PC-9 (cell line): ENCODE results near the gene PRRX2. TPM values are rescaled to one million over a fixed set of nuclear protein-coding genes. Genes with fewer than 3 reads are reported as not detected.

ENCODE experiments used
- BruUV-seq: library from RNA; stranded (reverse); fragments of 400-500 nt; replicated peaks from 2 replicates; lab custom pipeline; 2021; lab: Mats Ljungman, UMichigan
- CTCF ChIA-PET: fragments of 300-600 bp; sonication (Branson Sonifier 250); formaldehyde crosslinking; loops from one replicate; lab custom pipeline; 2022; ENCODE audit warnings: antibody characterized with exemption; lab: Charles Lee
- POLR2A ChIA-PET: fragments of 300-600 bp; sonication (Branson Sonifier 250); formaldehyde crosslinking; loops from one replicate; lab custom pipeline; 2022; ENCODE audit warnings: antibody characterized with exemption; ENCODE audit not compliant: unreplicated experiment; lab: Charles Lee
- DNase-seq, 2 experiments: peaks; one replicate each; pipeline versions ENCODE4 v3.0.0 to v3.0.0-alpha.2; 2015 to 2022; ENCODE audit warnings: mixed read lengths in 1 of 2
- H2AFZ ChIP-seq: fragments of 200-600 bp; sonication (generic); 2 replicates; pipeline ENCODE4 v1.8.1; 2017; ENCODE audit warnings: antibody characterized with exemption
- H3F3A ChIP-seq: fragments of 200-600 bp; sonication (generic); 2 replicates; pipeline ENCODE4 v1.8.1; 2017; ENCODE audit warnings: antibody characterized with exemption, mild to moderate bottlenecking, low read depth; ENCODE audit not compliant: insufficient read depth
- H3K27ac ChIP-seq: fragments of 200-600 bp; sonication (generic); 2 replicates; pipeline ENCODE4 v1.6.1; 2016; ENCODE audit warnings: mixed run types
- H3K27me3 ChIP-seq: fragments of 200-600 bp; sonication (generic); 2 replicates; pipeline ENCODE4 v1.6.1; 2016; ENCODE audit warnings: low read depth, mixed run types; ENCODE audit not compliant: insufficient read depth
- H3K36me3 ChIP-seq: fragments of 200-600 bp; sonication (generic); 2 replicates; pipeline ENCODE4 v1.6.1; 2016; ENCODE audit warnings: low read depth, mixed run types
- H3K4me1 ChIP-seq: fragments of 200-600 bp; sonication (generic); replicated peaks from 2 replicates; pipeline ENCODE4 v1.6.1; 2016; ENCODE audit warnings: mixed run types; ENCODE audit not compliant: insufficient read depth
- H3K4me2 ChIP-seq: fragments of 200-600 bp; sonication (generic); 2 replicates; pipeline ENCODE4 v1.6.1; 2017; ENCODE audit warnings: mixed run types
- H3K4me3 ChIP-seq: fragments of 200-600 bp; sonication (generic); 2 replicates; pipeline ENCODE4 v1.6.1; 2016; ENCODE audit warnings: mixed run types
- H3K79me2 ChIP-seq: fragments of 200-600 bp; sonication (generic); 2 replicates; pipeline ENCODE4 v1.6.1; 2017; ENCODE audit warnings: low read depth, mixed run types
- H3K9me2 ChIP-seq: fragments of 200-600 bp; sonication (generic); 2 replicates; pipeline ENCODE4 v1.8.1; 2017; ENCODE audit warnings: mild to moderate bottlenecking; ENCODE audit not compliant: insufficient read depth
- H3K9me3 ChIP-seq: fragments of 200-600 bp; sonication (generic); 2 replicates; pipeline ENCODE4 v1.8.1; 2016; ENCODE audit warnings: low read depth; ENCODE audit not compliant: insufficient read depth
- H4K20me1 ChIP-seq: fragments of 200-600 bp; sonication (generic); 2 replicates; pipeline ENCODE4 v1.8.1; 2017; ENCODE audit not compliant: insufficient read depth
- CTCF ChIP-seq: fragments of 200-600 bp; sonication (generic); conservative IDR thresholded peaks from 2 replicates; pipeline ENCODE4 v1.6.1; 2017; ENCODE audit warnings: mixed run types, antibody characterized with exemption, mild to moderate bottlenecking, moderate library complexity
- EZH2 ChIP-seq: fragments of 200-600 bp; sonication (generic); IDR thresholded peaks from 2 replicates; pipeline ENCODE4 v1.8.0; 2017; ENCODE audit warnings: antibody characterized with exemption, low read depth
- intact Hi-C: fragments of 100-400 bp; cut with micrococcal nuclease; formaldehyde crosslinking; loops from one replicate; pipeline ENCODE4 v1.10.0; 2022; ENCODE audit not compliant: unreplicated experiment
- total RNA-seq: library from RNA; stranded (reverse); gene quantifications from 2 replicates; pipeline ENCODE4 v1.2.3, GENCODE V29; 2021

PRRX2 gene
- total RNA-seq, 1 experiment from 2014 or later = 0.98 TPM

DNA sequence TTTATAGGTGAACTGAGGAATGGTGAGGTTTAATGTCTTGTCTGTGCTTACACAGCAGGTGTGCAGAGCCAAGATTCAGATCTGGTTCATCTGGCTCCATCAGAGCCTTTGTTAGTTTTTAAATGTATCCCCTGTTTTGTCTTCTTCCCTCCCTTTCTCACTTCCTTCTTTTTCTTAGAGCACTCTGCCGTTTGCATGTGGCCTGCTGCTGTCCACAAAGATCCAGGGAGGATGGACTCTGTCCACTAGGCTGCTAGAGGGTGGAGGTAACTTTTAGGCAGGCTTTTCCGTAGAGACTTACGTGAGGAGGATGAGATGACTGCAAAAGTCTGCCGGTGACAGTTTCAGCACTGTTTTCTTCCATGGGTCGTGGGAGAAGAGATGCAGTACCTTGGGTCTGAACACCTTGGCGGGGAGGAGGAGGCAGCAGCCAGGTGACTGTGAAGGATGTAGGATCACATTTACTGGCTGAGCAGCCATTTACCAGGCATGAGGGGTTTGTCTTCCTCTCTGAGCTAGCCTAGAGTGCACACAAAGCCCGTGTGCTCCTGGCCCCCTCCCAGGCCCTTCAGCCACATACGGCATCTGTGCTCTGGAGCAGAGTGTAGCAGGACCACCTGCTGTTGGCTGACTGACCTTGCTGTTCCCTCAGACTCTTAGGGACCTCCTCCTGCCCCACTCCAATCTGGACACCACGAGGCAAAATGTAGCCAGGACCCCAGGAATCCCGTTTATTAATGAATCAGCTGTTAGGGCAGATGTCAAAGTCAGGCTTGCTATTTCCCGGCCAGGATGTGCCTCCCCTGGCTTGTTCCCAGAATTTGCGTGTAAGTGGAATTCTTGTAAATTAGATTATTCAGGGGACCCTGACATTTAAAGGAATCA is 37.6 kb upstream of the PRRX2 start:
- H3K27me3 ChIP-seq = no peaks in the 10 kb centered on the region
- ChIA-PET CTCF (interaction anchor here (0.6 to 2.2 kb wide), 3 partner anchors 94 to 496 kb away, joined by 3 to 9 read pairs (median 6); no protein-coding TSS in a partner anchor), POLR2A (interaction anchor here (0.6 to 0.8 kb wide), 4 partner anchors 8 to 992 kb away, joined by 4 to 10 read pairs (median 5); no protein-coding TSS in a partner anchor)
- BruUV-seq = no TSS peak
- peak overlapping the region; percentile 99 for H3K4me3 ChIP-seq
- H4K20me1 ChIP-seq = peaks cover 65% of the 10 kb centered on the region
- H3K36me3 ChIP-seq = no peaks in the 10 kb centered on the region; the same call in 1 of the 2 replicates
- intact Hi-C loops = no loop called here
- TF ChIP-seq EZH2 = no peak
- no peak for TF ChIP-seq CTCF
- H3K9me3 ChIP-seq = no peaks in the 10 kb centered on the region
- no peak overlapping the region for H2AFZ ChIP-seq
- H3K4me2 ChIP-seq = peak overlapping the region; percentile 85
- no peak overlapping the region for H3K27ac ChIP-seq
- H3F3A ChIP-seq = peaks cover 25% of the 10 kb centered on the region
- H3K4me1 ChIP-seq = peaks cover 32% of the 10 kb centered on the region
- no peak for DNase-seq
- no peaks in the 10 kb centered on the region for H3K9me2 ChIP-seq
- H3K79me2 ChIP-seq = peaks cover 68% of the 10 kb centered on the region

GRCh38 chr9:129628709-129629108 is 36.7 kb upstream of the PRRX2 start:
- Histone ChIP-seq H3K27me3 (no peaks in the 10 kb centered on the region), H3K79me2 (peaks cover 74% of the 10 kb centered on the region), H3K36me3 (no peaks in the 10 kb centered on the region; the same call in 1 of the 2 replicates), H3K4me3 (no peak overlapping the region), H3K9me2 (no peaks in the 10 kb centered on the region), H3K27ac (no peak overlapping the region), H3K4me1 (peaks cover 32% of the 10 kb centered on the region), H2AFZ (no peak overlapping the region), H4K20me1 (peaks cover 74% of the 10 kb centered on the region), H3K9me3 (no peaks in the 10 kb centered on the region), H3F3A (peaks cover 29% of the 10 kb centered on the region), H3K4me2 (no peak overlapping the region)
- DNase-seq = no peak
- TF ChIP-seq EZH2 (no peak), CTCF (no peak)
- intact Hi-C loops = no loop called here
- BruUV-seq = no TSS peak
- POLR2A ChIA-PET = interaction anchor here (0.7 kb wide), 1 partner anchor 1694 kb away, joined by 3 read pairs; no protein-coding TSS in a partner anchor
- CTCF ChIA-PET = interaction anchor here (0.6 kb wide), 2 partner anchors 15 to 98 kb away, joined by 3 read pairs; no protein-coding TSS in a partner anchor

DNA sequence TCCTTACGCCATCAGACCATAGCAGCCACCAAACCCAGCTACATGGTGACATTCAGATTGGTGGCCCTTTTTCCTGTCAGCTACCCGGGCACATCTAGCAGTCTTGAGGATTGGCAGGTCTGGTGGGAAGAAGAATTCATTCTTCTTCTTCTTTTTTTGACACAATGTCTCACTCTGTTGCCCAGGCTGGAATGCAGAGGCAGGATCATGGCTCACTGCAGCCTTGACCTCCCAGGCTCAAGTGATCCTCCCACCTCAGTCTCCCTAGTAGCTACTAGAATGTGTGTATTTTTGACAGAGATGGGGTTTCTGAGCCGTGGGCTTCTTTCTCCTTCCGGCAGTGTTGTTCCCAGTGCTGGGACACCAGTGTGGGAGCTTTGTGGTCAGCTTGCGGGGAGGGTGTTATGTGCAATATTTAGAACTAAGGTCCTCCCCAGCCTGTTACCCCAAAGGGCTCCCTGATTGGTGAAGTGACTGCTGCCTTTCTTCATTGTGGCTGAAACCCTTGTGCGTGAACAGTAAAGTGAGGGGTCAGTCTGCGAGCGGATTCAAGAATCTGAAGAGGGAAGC is 36.1 kb upstream of the PRRX2 start:
- no peaks in the 10 kb centered on the region for H3K9me3 ChIP-seq
- ChIA-PET POLR2A (interaction anchor here (0.7 kb wide), 1 partner anchor 171 kb away, joined by 4 read pairs; no protein-coding TSS in a partner anchor), CTCF (no interaction called here)
- H3K27ac ChIP-seq = no peak overlapping the region
- DNase-seq = no peak
- peaks cover 32% of the 10 kb centered on the region for H3F3A ChIP-seq
- H3K4me1 ChIP-seq = peaks cover 32% of the 10 kb centered on the region
- TF ChIP-seq CTCF (no peak), EZH2 (no peak)
- no peak overlapping the region for H3K4me3 ChIP-seq
- BruUV-seq = no TSS peak
- H2AFZ ChIP-seq = no peak overlapping the region
- H3K36me3 ChIP-seq = no peaks in the 10 kb centered on the region; the same call in 1 of the 2 replicates
- H3K27me3 ChIP-seq = no peaks in the 10 kb centered on the region
- H3K9me2 ChIP-seq = no peaks in the 10 kb centered on the region
- intact Hi-C loops = no loop called here
- H3K79me2 ChIP-seq = peaks cover 74% of the 10 kb centered on the region
- H3K4me2 ChIP-seq = no peak overlapping the region
- H4K20me1 ChIP-seq = peaks cover 80% of the 10 kb centered on the region
